Activated T-helper 2 cell treated with anti-CD3 and anti-CD28 coated beads, Interferon-gamma antibody, Interleukin-2, Interleukin-4, amounts not matched to agents 10 μg/mL and 5 μg/mL and 100 μg/mL, durations not matched to agents 14 hours and 24 hours and 36 hours (primary cell): ENCODE data around the gene GDPD5. TPM values are rescaled to one million over a fixed set of nuclear protein-coding genes. Genes with fewer than 3 reads are reported as not detected.

Experiments used
- DNase-seq: peaks from one replicate; pipeline ENCODE4 v3.0.0; 2021; ENCODE audit warnings: low spot score
- H3K27ac Mint-ChIP-seq: one replicate; pipeline ENCODE4 v1.8.0; 2021; ENCODE audit warnings: mixed read lengths
- H3K27me3 Mint-ChIP-seq: one replicate; pipeline ENCODE4 v1.8.0; 2021; ENCODE audit warnings: low read depth, mixed read lengths
- H3K36me3 Mint-ChIP-seq: one replicate; pipeline ENCODE4 v1.8.0; 2021; ENCODE audit warnings: low read depth, mixed read lengths
- H3K4me1 Mint-ChIP-seq: one replicate; pipeline ENCODE4 v1.8.0; 2021; ENCODE audit warnings: low read depth, mixed read lengths
- H3K4me3 Mint-ChIP-seq: one replicate; pipeline ENCODE4 v1.8.0; 2021; ENCODE audit warnings: low read depth, mild to moderate bottlenecking, moderate library complexity, mixed read lengths
- H3K9me3 Mint-ChIP-seq: one replicate; pipeline ENCODE4 v1.8.0; 2021; ENCODE audit warnings: mixed read lengths
- intact Hi-C: fragments of 100-400 bp; cut with micrococcal nuclease; formaldehyde crosslinking; loops from one replicate; pipeline ENCODE4 v1.15.1; 2023
- total RNA-seq: library from RNA; stranded (reverse); gene quantifications from 2 replicates; pipeline ENCODE4 v1.2.3, GENCODE V29; 2022

Gene GDPD5
- total RNA-seq, 1 donor from 2014 or later: 14.9 TPM

GRCh38 chr11:75394085-75394840 is 131.5 kb downstream of the GDPD5 start:
- intact Hi-C loops: no loop called here
- Mint-ChIP-seq H3K27ac (no peak overlapping the region), H3K4me3 (no peak overlapping the region), H3K36me3 (peaks cover under 1% of the 10 kb centered on the region), H3K9me3 (no peaks in the 10 kb centered on the region), H3K27me3 (peaks cover 13% of the 10 kb centered on the region), H3K4me1 (peaks cover 5% of the 10 kb centered on the region)
- no peak for DNase-seq

- peaks cover 20% of the 10 kb centered on the region for H3K27me3 Mint-ChIP-seq
- H3K27ac Mint-ChIP-seq: no peak overlapping the region
- H3K36me3 Mint-ChIP-seq: no peaks in the 10 kb centered on the region
- no peaks in the 10 kb centered on the region for H3K9me3 Mint-ChIP-seq
- peaks cover 2% of the 10 kb centered on the region for H3K4me1 Mint-ChIP-seq
- no peak overlapping the region for H3K4me3 Mint-ChIP-seq
- intact Hi-C loops: loop anchor here (5.0 kb wide), 1 partner anchor 37 kb away; no protein-coding TSS in a partner anchor
- DNase-seq: no peak
These were observed 135.8 kb downstream of the GDPD5 start for GRCh38 chr11:75389925-75390324.

GRCh38 chr11:75389276-75389605 is 136.5 kb downstream of the GDPD5 start:
- no peaks in the 10 kb centered on the region for H3K9me3 Mint-ChIP-seq
- DNase-seq: no peak
- H3K27ac Mint-ChIP-seq: no peak overlapping the region
- H3K4me1 Mint-ChIP-seq: peaks cover 6% of the 10 kb centered on the region
- no peak overlapping the region for H3K4me3 Mint-ChIP-seq
- intact Hi-C loops: loop anchor here (5.0 kb wide), 1 partner anchor 38 kb away; no protein-coding TSS in a partner anchor
- H3K27me3 Mint-ChIP-seq: peaks cover 19% of the 10 kb centered on the region
- H3K36me3 Mint-ChIP-seq: no peaks in the 10 kb centered on the region

- intact Hi-C loops: loop anchor here (1.0 to 5.0 kb wide), 3 partner anchors 39 to 144 kb away; no protein-coding TSS in a partner anchor
These were observed 137.1 kb downstream of the GDPD5 start for GRCh38 chr11:75388386-75389275.

GRCh38 chr11:75387736-75388294 is 137.9 kb downstream of the GDPD5 start:
- Mint-ChIP-seq H3K27ac (no peak overlapping the region), H3K9me3 (no peaks in the 10 kb centered on the region), H3K4me1 (peaks cover 12% of the 10 kb centered on the region), H3K36me3 (no peaks in the 10 kb centered on the region), H3K27me3 (peaks cover 19% of the 10 kb centered on the region), H3K4me3 (no peak overlapping the region)
- intact Hi-C loops: loop anchor here (1.0 to 5.0 kb wide), 3 partner anchors 39 to 144 kb away; no protein-coding TSS in a partner anchor
- no peak for DNase-seq

More at GRCh38 chr11:75388386-75389275, 137.1 kb downstream of the GDPD5 start:
- peaks cover 6% of the 10 kb centered on the region for H3K4me1 Mint-ChIP-seq
- peaks cover 19% of the 10 kb centered on the region for H3K27me3 Mint-ChIP-seq
- DNase-seq: peak; percentile 64
- no peak overlapping the region for H3K27ac Mint-ChIP-seq
- H3K36me3 Mint-ChIP-seq: no peaks in the 10 kb centered on the region
- H3K9me3 Mint-ChIP-seq: no peaks in the 10 kb centered on the region
- H3K4me3 Mint-ChIP-seq: no peak overlapping the region

- DNase-seq: no peak
- H3K27me3 Mint-ChIP-seq: peaks cover 19% of the 10 kb centered on the region
- H3K9me3 Mint-ChIP-seq: no peaks in the 10 kb centered on the region
- intact Hi-C loops: loop anchor here (5.0 kb wide), 1 partner anchor 40 kb away; no protein-coding TSS in a partner anchor
- no peaks in the 10 kb centered on the region for H3K36me3 Mint-ChIP-seq
- H3K4me1 Mint-ChIP-seq: peaks cover 12% of the 10 kb centered on the region
- H3K4me3 Mint-ChIP-seq: no peak overlapping the region
- no peak overlapping the region for H3K27ac Mint-ChIP-seq
These were observed 138.7 kb downstream of the GDPD5 start for GRCh38 chr11:75386942-75387630.

Other genes starting within 250 kb of the GDPD5 start
- gene ARRB1, start 174.3 kb downstream of the GDPD5 start, total RNA-seq: 15.1 and 19.3 TPM in 2 replicates
- gene RPS3, start 126.4 kb downstream of the GDPD5 start, total RNA-seq: 3,460 and 3,552 TPM in 2 replicates
- gene KLHL35, start 92.7 kb downstream of the GDPD5 start, total RNA-seq: 0.87 and 1.6 TPM in 2 replicates
- 23.8 and 23.9 TPM in 2 replicates for gene SERPINH1, start 36.3 kb upstream of the GDPD5 start, total RNA-seq
- 0.23 TPM in 1 of 2 replicates, not detected in the other for gene MAP6, start 143.1 kb upstream of the GDPD5 start, total RNA-seq
- gene MOGAT2, start 191.9 kb upstream of the GDPD5 start, total RNA-seq: not detected in 2 replicates
- 2.6 and 3.0 TPM in 2 replicates for gene DGAT2, start 242.8 kb upstream of the GDPD5 start, total RNA-seq